CD14-positive monocyte (primary cell): ENCODE measurements around the gene DNASE1. TPM values are rescaled to one million over a fixed set of nuclear protein-coding genes. Genes with fewer than 3 reads are reported as not detected.
"Not testable (repeated sequence)": the region's sequence is repeated elsewhere in the genome, so short reads cannot be mapped to it uniquely, and the experiment has no call there.

Experiments used
- DNase-seq, 3 donors: peaks; one replicate each; pipeline ENCODE4 v3.0.0-alpha.2; 2011 to 2022
- H2AFZ ChIP-seq: 2 replicates; pipeline ENCODE4 v1.6.0; 2012; ENCODE audit warnings: mild to moderate bottlenecking, low read depth, low read length, inconsistent platforms; ENCODE audit not compliant: insufficient read depth, poor library complexity, severe bottlenecking
- H3K27ac ChIP-seq, 2 donors: 1 replicate in 1 of 2; 2 replicates in 1 of 2; pipeline ENCODE4 v1.5.1; 2012 to 2013; ENCODE audit warnings: low read length in 2 of 2, control low read depth in 1 of 2, inconsistent platforms in 1 of 2, low read depth in 1 of 2, mild to moderate bottlenecking in 1 of 2
- H3K27me3 ChIP-seq, 2 donors: one replicate each; pipeline versions ENCODE4 v1.6.0 to v1.6.1; 2011 to 2013; ENCODE audit warnings: low read length in 2 of 2; ENCODE audit not compliant: control insufficient read depth in 2 of 2, insufficient read depth in 2 of 2
- H3K36me3 ChIP-seq, 2 donors: replicated peaks in 1 of 2; 1 replicate in 1 of 2; 2 replicates in 1 of 2; pipeline versions ENCODE4 v1.5.1 to v1.6.1; 2012 to 2013; ENCODE audit warnings: low read length in 2 of 2, control low read depth in 1 of 2, inconsistent platforms in 1 of 2, mild to moderate bottlenecking in 1 of 2; ENCODE audit not compliant: insufficient read depth in 2 of 2, control insufficient read depth in 1 of 2
- H3K4me1 ChIP-seq, 2 donors: 1 replicate in 1 of 2; 2 replicates in 1 of 2; pipeline versions ENCODE4 v1.5.1 to v1.6.1; 2012 to 2013; ENCODE audit warnings: low read length in 2 of 2, control low read depth in 1 of 2, inconsistent platforms in 1 of 2, mild to moderate bottlenecking in 1 of 2, moderate library complexity in 1 of 2; ENCODE audit not compliant: insufficient read depth in 2 of 2, control insufficient read depth in 1 of 2
- H3K4me2 ChIP-seq: replicated peaks from 2 replicates; pipeline ENCODE3; 2012; ENCODE audit warnings: low read length, moderate library complexity, mild to moderate bottlenecking; ENCODE audit not compliant: poor library complexity, severe bottlenecking; ENCODE audit errors: extremely low read depth
- H3K4me3 ChIP-seq, 3 experiments: fragments of 200-600 bp in 1 of 3; sonication (generic) in 1 of 3; replicated peaks in 1 of 3; 1 replicate in 2 of 3; 2 replicates in 1 of 3; pipeline ENCODE4 v1.5.1; 2011 to 2013; ENCODE audit warnings: low read length in 3 of 3, mild to moderate bottlenecking in 3 of 3, control low read depth in 2 of 3, low read depth in 2 of 3, inconsistent platforms in 1 of 3, moderate library complexity in 1 of 3
- H3K79me2 ChIP-seq: 2 replicates; pipeline ENCODE4 v1.6.0; 2012; ENCODE audit warnings: mild to moderate bottlenecking, control low read depth, inconsistent platforms, low read length, moderate library complexity; ENCODE audit not compliant: insufficient read depth
- H3K9ac ChIP-seq: 2 replicates; pipeline ENCODE4 v1.6.0; 2017; ENCODE audit warnings: low read length, mild to moderate bottlenecking; ENCODE audit not compliant: insufficient read depth, poor library complexity, severe bottlenecking
- H3K9me3 ChIP-seq, 2 donors: replicated peaks in 1 of 2; 1 replicate in 1 of 2; 2 replicates in 1 of 2; pipeline versions ENCODE4 v1.5.1 to v1.6.1; 2012 to 2013; ENCODE audit warnings: low read length in 2 of 2, control low read depth in 1 of 2; ENCODE audit not compliant: control insufficient read depth in 1 of 2, insufficient read depth in 1 of 2
- H4K20me1 ChIP-seq: 2 replicates; pipeline ENCODE4 v1.6.0; 2012; ENCODE audit warnings: mild to moderate bottlenecking, low read length, control low read depth, moderate library complexity; ENCODE audit not compliant: insufficient read depth
- H3K27ac Mint-ChIP-seq, 7 donors: one replicate each; pipeline ENCODE4 v1.8.0; 2020; ENCODE audit warnings: mild to moderate bottlenecking in 7 of 7, mixed read lengths in 7 of 7, moderate library complexity in 6 of 7, inconsistent platforms in 2 of 7
- H3K27me3 Mint-ChIP-seq, 3 donors: one replicate each; pipeline ENCODE4 v1.8.0; 2021 to 2022; ENCODE audit warnings: low read depth in 3 of 3, mild to moderate bottlenecking in 3 of 3, mixed read lengths in 3 of 3, moderate library complexity in 3 of 3, inconsistent platforms in 1 of 3
- H3K36me3 Mint-ChIP-seq, 2 donors: one replicate each; pipeline ENCODE4 v1.8.0; 2020; ENCODE audit warnings: mixed read lengths in 2 of 2, inconsistent platforms in 1 of 2, mild to moderate bottlenecking in 1 of 2
- H3K4me1 Mint-ChIP-seq: one replicate; pipeline ENCODE4 v1.8.0; 2020; ENCODE audit warnings: mild to moderate bottlenecking, mixed read lengths
- H3K4me3 Mint-ChIP-seq, 2 donors: one replicate each; pipeline ENCODE4 v1.8.0; 2020; ENCODE audit warnings: mild to moderate bottlenecking in 2 of 2, mixed read lengths in 2 of 2, moderate library complexity in 1 of 2
- H3K9me3 Mint-ChIP-seq, 7 donors: one replicate each; pipeline ENCODE4 v1.8.0; 2020 to 2022; ENCODE audit warnings: mixed read lengths in 7 of 7, mild to moderate bottlenecking in 6 of 7, moderate library complexity in 6 of 7, inconsistent platforms in 2 of 7
- CTCF ChIP-seq: fragments of 200-600 bp; IDR thresholded peaks from one replicate; pipeline ENCODE4 v1.8.0; 2022; ENCODE audit warnings: antibody characterized with exemption, mild to moderate bottlenecking
- WGBS: methylation state at CpG from one replicate; pipeline ENCODE4 v1.1.5; 2013; ENCODE audit warnings: missing lambda C conversion rate; ENCODE audit not compliant: insufficient coverage; 5-methylcytosine and 5-hydroxymethylcytosine counted together
- intact Hi-C, 2 donors: fragments of 100-400 bp; cut with micrococcal nuclease; formaldehyde crosslinking; loops; one replicate each; pipeline versions ENCODE4 v1.15.0 to v1.15.1; 2023
- polyA plus RNA-seq, 3 donors: library from polyadenylated mRNA; depleted of rRNA in 1 of 3; unstranded in 2 of 3; stranded (reverse) in 1 of 3; fragments of 300-500 nt in 2 of 3; fragments of >200 nt in 1 of 3; fragmentation: Illumina TruSeq in 2 of 3; gene quantifications; 1 replicate in 2 of 3; 2 replicates in 1 of 3; pipeline ENCODE4 v1.2.3, GENCODE V29; 2012 to 2021

The DNASE1 gene
- polyA plus RNA-seq, 3 donors = 1.5 to 21.1 TPM; not detected in 1

DNA sequence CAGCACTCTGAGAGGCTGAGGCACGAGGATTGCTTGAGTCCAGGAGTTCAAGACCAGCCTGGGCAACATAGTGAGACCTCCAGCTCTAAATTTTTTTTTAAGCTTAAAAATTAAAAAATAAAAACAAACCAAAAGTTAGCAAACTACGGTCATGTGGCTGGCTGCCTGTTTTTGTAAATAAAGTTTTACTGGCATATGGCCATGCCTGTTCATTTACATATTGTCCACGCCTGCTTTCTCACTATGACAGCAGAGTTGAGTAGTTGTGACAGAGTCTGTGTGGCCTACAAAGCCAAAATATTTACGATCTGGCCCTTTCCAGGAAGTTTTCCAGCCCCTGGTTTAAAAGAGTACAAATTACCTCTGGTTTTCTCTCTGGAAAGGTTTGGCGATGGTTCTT is 46.4 kb upstream of the DNASE1 start:
- Mint-ChIP-seq H3K36me3 (peaks cover 25 to 46% of the 10 kb centered on the region in 2 donors), H3K9me3 (no peaks in the 10 kb centered on the region), H3K27me3 (peaks cover 0 to 1% (median 0%) of the 10 kb centered on the region in 3 donors), H3K27ac (peak overlapping the region in 1 of 7 donors; percentile 28), H3K4me1 (peaks cover 32% of the 10 kb centered on the region), H3K4me3 (no peak overlapping the region)
- peaks cover 21% of the 10 kb centered on the region in 2 donors for H3K4me1 ChIP-seq
- intact Hi-C loops = no loop called here
- H3K9ac ChIP-seq = no peak overlapping the region
- no peaks in the 10 kb centered on the region for H4K20me1 ChIP-seq
- no peaks in the 10 kb centered on the region for H3K9me3 ChIP-seq
- 67% methylated on average over 3 of the region's 5 CpGs for WGBS
- H2AFZ ChIP-seq = no peak overlapping the region
- no peak for DNase-seq
- no peak overlapping the region for H3K27ac ChIP-seq
- H3K79me2 ChIP-seq = peaks cover 27% of the 10 kb centered on the region
- H3K36me3 ChIP-seq = peaks cover 4 to 37% of the 10 kb centered on the region in 2 donors
- TF ChIP-seq CTCF = no peak
- no peak overlapping the region for H3K4me2 ChIP-seq
- no peaks in the 10 kb centered on the region for H3K27me3 ChIP-seq
- H3K4me3 ChIP-seq = no peak overlapping the region

DNA sequence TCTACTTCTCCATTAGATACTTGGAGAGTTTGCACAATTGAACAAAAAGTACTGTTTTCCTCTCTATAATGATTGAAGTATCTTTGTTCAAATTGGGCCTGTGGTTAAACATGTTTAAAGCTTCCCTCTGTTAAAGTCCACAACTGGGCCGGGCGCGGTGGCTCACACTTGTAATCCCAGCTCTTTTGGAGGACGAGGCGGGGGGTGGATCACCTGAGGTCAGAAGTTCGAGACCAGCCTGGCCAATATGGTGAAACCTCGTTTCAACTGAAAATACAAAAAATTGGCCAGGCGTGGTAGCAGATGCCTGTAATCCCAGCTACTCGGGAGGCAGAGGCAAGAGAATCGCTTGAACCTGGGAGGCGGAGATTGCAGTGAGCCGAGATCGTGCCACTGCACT is 45.5 kb upstream of the DNASE1 start:
- H4K20me1 ChIP-seq, H3K9ac ChIP-seq, H3K27ac ChIP-seq, H3K4me2 ChIP-seq, H2AFZ ChIP-seq, H3K27me3 Mint-ChIP-seq, H3K27me3 ChIP-seq, DNase-seq, H3K4me3 ChIP-seq, H3K9me3 Mint-ChIP-seq, H3K9me3 ChIP-seq, H3K27ac Mint-ChIP-seq, H3K4me3 Mint-ChIP-seq, intact Hi-C loops: not testable (repeated sequence)
- H3K4me1 ChIP-seq = peaks cover 28 to 29% of the 10 kb centered on the region in 2 donors
- H3K79me2 ChIP-seq = peaks cover 36% of the 10 kb centered on the region
- 96% methylated on average over 10 of the region's 13 CpGs for WGBS
- peaks cover 17 to 39% of the 10 kb centered on the region in 2 donors for H3K36me3 Mint-ChIP-seq
- peaks cover 0 to 28% of the 10 kb centered on the region in 2 donors for H3K36me3 ChIP-seq
- H3K4me1 Mint-ChIP-seq = peaks cover 40% of the 10 kb centered on the region
